B cell (primary cell): ENCODE measurements around the gene ATAD2B. TPM values are rescaled to one million over a fixed set of nuclear protein-coding genes. Genes with fewer than 3 reads are reported as not detected.

ENCODE experiments used
- ATAC-seq: fragments of 200-7000 bp; cut with Tn5 transposase; one replicate; pipeline ENCODE4 v1.10.0; 2021; ENCODE audit warnings: low read depth, mild to moderate bottlenecking, moderate number of reproducible peaks, moderate library complexity
- CTCF ChIA-PET: fragments of 350-600 bp; sonication (Branson Sonifier 250); formaldehyde crosslinking; loops from one replicate; lab custom pipeline; 2021; ENCODE audit warnings: antibody characterized with exemption, inconsistent platforms; lab: Charles Lee
- POLR2A ChIA-PET: fragments of 350-600 bp; sonication (Branson Sonifier 250); formaldehyde crosslinking; loops from one replicate; lab custom pipeline; 2021; ENCODE audit warnings: antibody characterized with exemption; lab: Charles Lee
- DNase-seq: peaks from one replicate; pipeline ENCODE4 v3.0.0; 2013
- H2AFZ ChIP-seq: 2 replicates; pipeline ENCODE4 v1.6.1; 2012; ENCODE audit warnings: mild to moderate bottlenecking, low read depth, low read length; ENCODE audit not compliant: insufficient read depth, poor library complexity, severe bottlenecking
- H3K27ac ChIP-seq, 2 donors: 1 replicate in 1 of 2; 2 replicates in 1 of 2; pipeline ENCODE4 v1.5.1; 2012 to 2013; ENCODE audit warnings: low read length in 2 of 2, mild to moderate bottlenecking in 2 of 2, moderate library complexity in 1 of 2
- H3K27me3 ChIP-seq, 4 experiments: fragments of 200-600 bp in 1 of 4; sonication (generic) in 1 of 4; replicated peaks in 1 of 4; 1 replicate in 2 of 4; 2 replicates in 2 of 4; pipeline versions ENCODE4 v1.6.1 to v1.7.0; 2013 to 2016; ENCODE audit warnings: low read length in 3 of 4, mild to moderate bottlenecking in 2 of 4, mixed read lengths in 1 of 4, moderate library complexity in 1 of 4; ENCODE audit not compliant: insufficient read depth in 4 of 4, control insufficient read depth in 3 of 4; ENCODE audit errors: control extremely low read depth in 1 of 4
- H3K36me3 ChIP-seq, 2 experiments: replicated peaks in 1 of 2; 1 replicate in 1 of 2; 2 replicates in 1 of 2; pipeline versions ENCODE4 v1.6.1 to v1.7.1; 2013; ENCODE audit warnings: low read length in 1 of 2; ENCODE audit not compliant: insufficient read depth in 2 of 2, control insufficient read depth in 1 of 2; ENCODE audit errors: control extremely low read depth in 1 of 2, extremely low read depth in 1 of 2
- H3K4me1 ChIP-seq, 2 donors: fragments of 200-600 bp in 1 of 2; sonication (generic) in 1 of 2; 1 replicate in 1 of 2; 2 replicates in 1 of 2; pipeline versions ENCODE4 v1.5.1 to v1.6.1; 2013 to 2017; ENCODE audit warnings: low read length in 2 of 2; ENCODE audit not compliant: control insufficient read depth in 2 of 2, insufficient read depth in 2 of 2
- H3K4me2 ChIP-seq: replicated peaks from 2 replicates; pipeline ENCODE3; 2012; ENCODE audit warnings: mild to moderate bottlenecking, low read depth, low read length; ENCODE audit not compliant: poor library complexity, severe bottlenecking
- H3K4me3 ChIP-seq, 5 experiments: fragments of 200-600 bp in 1 of 5; sonication (generic) in 1 of 5; 1 replicate in 3 of 5; 2 replicates in 2 of 5; pipeline versions ENCODE4 v1.5.1 to v1.7.0; 2011 to 2016; ENCODE audit warnings: low read length in 4 of 5, mild to moderate bottlenecking in 4 of 5, low read depth in 2 of 5, control low read depth in 1 of 5, moderate library complexity in 1 of 5; ENCODE audit not compliant: insufficient read depth in 1 of 5; ENCODE audit errors: control extremely low read depth in 1 of 5, extremely low read depth in 1 of 5
- H3K79me2 ChIP-seq: fragments of 200-600 bp; sonication (generic); one replicate; pipeline ENCODE4 v1.6.0; 2016; ENCODE audit warnings: low read length; ENCODE audit not compliant: control insufficient read depth, insufficient read depth
- H3K9ac ChIP-seq: fragments of 200-600 bp; sonication (generic); 2 replicates; pipeline ENCODE4 v1.6.1; 2017; ENCODE audit warnings: mild to moderate bottlenecking, low read length, moderate library complexity
- H3K9me3 ChIP-seq, 3 donors: one replicate each; pipeline versions ENCODE4 v1.6.1 to v1.7.1; 2013; ENCODE audit warnings: low read length in 2 of 3; ENCODE audit not compliant: control insufficient read depth in 2 of 3, insufficient read depth in 1 of 3; ENCODE audit errors: control extremely low read depth in 1 of 3
- H4K20me1 ChIP-seq: 2 replicates; pipeline ENCODE4 v1.6.0; 2012; ENCODE audit warnings: mild to moderate bottlenecking, low read length; ENCODE audit not compliant: insufficient read depth, control insufficient read depth, poor library complexity, severe bottlenecking
- H3K27ac Mint-ChIP-seq: one replicate; pipeline ENCODE4 v1.8.0; 2021; ENCODE audit warnings: mixed read lengths
- H3K27me3 Mint-ChIP-seq: one replicate; pipeline ENCODE4 v1.8.0; 2021; ENCODE audit warnings: mixed read lengths
- H3K4me1 Mint-ChIP-seq: one replicate; pipeline ENCODE4 v1.8.0; 2021; ENCODE audit warnings: mixed read lengths
- H3K4me3 Mint-ChIP-seq: one replicate; pipeline ENCODE4 v1.8.0; 2021; ENCODE audit warnings: mixed read lengths
- H3K9me3 Mint-ChIP-seq: one replicate; pipeline ENCODE4 v1.8.0; 2022; ENCODE audit warnings: mixed read lengths; ENCODE audit not compliant: insufficient read depth
- CTCF ChIP-seq: fragments of 200-600 bp; IDR thresholded peaks from one replicate; pipeline ENCODE4 v1.8.0; 2022; ENCODE audit warnings: antibody characterized with exemption, mild to moderate bottlenecking
- EZH2 ChIP-seq: IDR thresholded peaks from 2 replicates; pipeline ENCODE4 v1.6.1; 2012; ENCODE audit warnings: borderline replicate concordance, low read depth, mild to moderate bottlenecking, moderate library complexity, low read length; ENCODE audit not compliant: insufficient read depth, poor library complexity, severe bottlenecking
- WGBS: methylation state at CpG from one replicate; pipeline ENCODE4 v1.1.5; 2013; ENCODE audit warnings: missing lambda C conversion rate; ENCODE audit not compliant: insufficient coverage; 5-methylcytosine and 5-hydroxymethylcytosine counted together
- intact Hi-C: fragments of 100-400 bp; cut with micrococcal nuclease; formaldehyde crosslinking; loops from one replicate; pipeline ENCODE4 v1.10.0; 2022
- polyA plus RNA-seq: library from polyadenylated mRNA; depleted of rRNA; stranded (reverse); fragments of >200 nt; gene quantifications from 2 replicates; pipeline ENCODE4 v1.2.3, GENCODE V29; 2012
- total RNA-seq, 2 donors: library from RNA; stranded (reverse); fragments of 120-200 nt in 1 of 2; gene quantifications; 1 replicate in 1 of 2; 2 replicates in 1 of 2; pipeline versions ENCODE4 v1.2.3 to v1.2.4, GENCODE V29; 2013 to 2022

ATAD2B gene
- total and polyA plus RNA-seq, 2 donors (not counting 1 experiment from before 2014, with no cell fraction given): 5.1 to 90.8 TPM

- Histone ChIP-seq H3K9me3 (peaks cover 0 to 1% (median 0%) of the 10 kb centered on the region in 3 donors), H3K27ac (no peak overlapping the region), H4K20me1 (no peaks in the 10 kb centered on the region), H3K79me2 (no peaks in the 10 kb centered on the region), H3K4me2 (no peak overlapping the region), H2AFZ (no peak overlapping the region), H3K9ac (no peak overlapping the region), H3K4me1 (no peaks in the 10 kb centered on the region), H3K27me3 (no peaks in the 10 kb centered on the region), H3K4me3 (no peak overlapping the region), H3K36me3 (peaks cover 9 to 29% of the 10 kb centered on the region in 2 experiments)
- Mint-ChIP-seq H3K27me3 (no peaks in the 10 kb centered on the region), H3K9me3 (peaks cover 3% of the 10 kb centered on the region), H3K27ac (no peak overlapping the region), H3K4me3 (no peak overlapping the region), H3K4me1 (peaks cover 18% of the 10 kb centered on the region)
- ChIA-PET CTCF (no interaction called here), POLR2A (no interaction called here)
- ATAC-seq (no peak), DNase-seq (no peak)
- intact Hi-C loops: no loop called here
- no CpG with 5 or more reads among the region's 5 CpGs for WGBS
- TF ChIP-seq EZH2 (no peak), CTCF (no peak)
Observed at GRCh38 chr2:23769364-23769763, 157.6 kb downstream of the ATAD2B start.

- Histone ChIP-seq H3K4me3 (no peak overlapping the region), H3K27ac (no peak overlapping the region), H3K27me3 (no peaks in the 10 kb centered on the region), H3K4me2 (no peak overlapping the region), H3K9me3 (peaks cover 0 to 1% (median 0%) of the 10 kb centered on the region in 3 donors), H4K20me1 (no peaks in the 10 kb centered on the region), H3K79me2 (no peaks in the 10 kb centered on the region), H3K9ac (no peak overlapping the region), H2AFZ (no peak overlapping the region), H3K4me1 (no peaks in the 10 kb centered on the region), H3K36me3 (peaks cover 9 to 22% of the 10 kb centered on the region in 2 experiments)
- DNase-seq: no peak
- ChIA-PET POLR2A (no interaction called here), CTCF (no interaction called here)
- TF ChIP-seq EZH2 (no peak), CTCF (no peak)
- Mint-ChIP-seq H3K4me1 (peaks cover 16% of the 10 kb centered on the region), H3K9me3 (peaks cover 3% of the 10 kb centered on the region), H3K4me3 (no peak overlapping the region), H3K27me3 (no peaks in the 10 kb centered on the region), H3K27ac (no peak overlapping the region)
- 93% methylated on average over 3 of the region's 5 CpGs for WGBS
- intact Hi-C loops: no loop called here
- ATAC-seq: no peak
Observed at GRCh38 chr2:23767876-23768621, 158.9 kb downstream of the ATAD2B start.
